Upper lobe of left lung (tissue), 4 donors: ENCODE data around the gene RBKS.

ENCODE experiments used
- EP300 ChIP-seq, 4 donors: sonication (generic); formaldehyde crosslinking; IDR thresholded peaks; one replicate each; pipeline ENCODE4 v1.5.1; 2017; ENCODE audit warnings: antibody characterized with exemption in 4 of 4, control low read depth in 2 of 4
- POLR2A ChIP-seq, 4 donors: fragments of 450-650 bp; IDR thresholded peaks; one replicate each; pipeline ENCODE4 v1.5.1; 2016 to 2017; ENCODE audit warnings: antibody characterized with exemption in 4 of 4, mild to moderate bottlenecking in 2 of 4
- TF ChIP-seq, protein P1 (sequence below), 6 experiments: fragments of 450-650 bp in 4 of 6; fragments of 200-600 bp in 2 of 6; sonication (generic) in 2 of 6; IDR thresholded peaks; one replicate each; pipeline ENCODE4 v1.5.1; 2016 to 2019; ENCODE audit warnings: antibody characterized with exemption in 6 of 6

DNA sequence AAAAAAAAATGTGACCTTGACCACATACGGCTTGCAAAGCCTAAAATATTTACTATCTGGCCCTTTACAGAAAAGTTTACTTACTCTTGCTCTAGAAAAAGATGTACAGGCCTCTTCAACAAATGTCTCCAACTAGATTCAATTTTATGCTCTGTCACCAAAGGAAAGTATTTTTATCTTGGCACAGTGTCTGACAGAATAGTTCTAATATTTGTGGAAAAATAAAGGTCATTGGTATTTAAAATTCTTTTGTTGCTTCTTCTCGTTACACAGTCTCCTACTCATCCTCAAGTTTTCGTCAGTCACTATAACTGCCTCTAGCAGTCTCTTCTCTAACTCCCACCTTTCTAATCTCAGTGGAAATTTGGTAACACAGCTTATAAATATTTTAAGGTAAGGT, 1.4 kb downstream of the RBKS start:
- TF ChIP-seq, protein P1, sequence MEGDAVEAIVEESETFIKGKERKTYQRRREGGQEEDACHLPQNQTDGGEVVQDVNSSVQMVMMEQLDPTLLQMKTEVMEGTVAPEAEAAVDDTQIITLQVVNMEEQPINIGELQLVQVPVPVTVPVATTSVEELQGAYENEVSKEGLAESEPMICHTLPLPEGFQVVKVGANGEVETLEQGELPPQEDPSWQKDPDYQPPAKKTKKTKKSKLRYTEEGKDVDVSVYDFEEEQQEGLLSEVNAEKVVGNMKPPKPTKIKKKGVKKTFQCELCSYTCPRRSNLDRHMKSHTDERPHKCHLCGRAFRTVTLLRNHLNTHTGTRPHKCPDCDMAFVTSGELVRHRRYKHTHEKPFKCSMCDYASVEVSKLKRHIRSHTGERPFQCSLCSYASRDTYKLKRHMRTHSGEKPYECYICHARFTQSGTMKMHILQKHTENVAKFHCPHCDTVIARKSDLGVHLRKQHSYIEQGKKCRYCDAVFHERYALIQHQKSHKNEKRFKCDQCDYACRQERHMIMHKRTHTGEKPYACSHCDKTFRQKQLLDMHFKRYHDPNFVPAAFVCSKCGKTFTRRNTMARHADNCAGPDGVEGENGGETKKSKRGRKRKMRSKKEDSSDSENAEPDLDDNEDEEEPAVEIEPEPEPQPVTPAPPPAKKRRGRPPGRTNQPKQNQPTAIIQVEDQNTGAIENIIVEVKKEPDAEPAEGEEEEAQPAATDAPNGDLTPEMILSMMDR (IDR thresholded peaks at IDR 0.05): no peak
- TF ChIP-seq POLR2A (IDR thresholded peaks at IDR 0.05) (no peak), EP300 (IDR thresholded peaks at IDR 0.05) (no peak)
